ENCODE data around the gene CLEC6A.

CLEC6A gene

GRCh38 chr12:8452036-8452435 is 3.7 kb upstream of the CLEC6A start:
- no peak for DNase-seq (ENCODE audit: low read depth)
- no peak overlapping the region for H3K4me3 ChIP-seq (ENCODE audit: low read depth, low read length)
- TF ChIP-seq CTCF (IDR thresholded peaks at IDR 0.05; ENCODE audit: insufficient read depth, low read depth, low read length, missing control alignments), result no peak

GRCh38 chr12:8453021-8453513 is 2.7 kb upstream of the CLEC6A start:
- no peak for DNase-seq (ENCODE audit: low read depth)
- TF ChIP-seq CTCF (IDR thresholded peaks at IDR 0.05; ENCODE audit: insufficient read depth, low read depth, low read length, missing control alignments), result no peak

GRCh38 chr12:8453796-8454195 is 2.0 kb upstream of the CLEC6A start:
- TF ChIP-seq CTCF (IDR thresholded peaks at IDR 0.05; ENCODE audit: insufficient read depth, low read depth, low read length, missing control alignments), result no peak
- no peak overlapping the region for H3K4me3 ChIP-seq (ENCODE audit: low read depth, low read length)
- no peak for DNase-seq (ENCODE audit: low read depth)

More at GRCh38 chr12:8453021-8453513, 2.7 kb upstream of the CLEC6A start:
- H3K4me3 ChIP-seq (ENCODE audit: low read depth, low read length), result no peak overlapping the region

DNA sequence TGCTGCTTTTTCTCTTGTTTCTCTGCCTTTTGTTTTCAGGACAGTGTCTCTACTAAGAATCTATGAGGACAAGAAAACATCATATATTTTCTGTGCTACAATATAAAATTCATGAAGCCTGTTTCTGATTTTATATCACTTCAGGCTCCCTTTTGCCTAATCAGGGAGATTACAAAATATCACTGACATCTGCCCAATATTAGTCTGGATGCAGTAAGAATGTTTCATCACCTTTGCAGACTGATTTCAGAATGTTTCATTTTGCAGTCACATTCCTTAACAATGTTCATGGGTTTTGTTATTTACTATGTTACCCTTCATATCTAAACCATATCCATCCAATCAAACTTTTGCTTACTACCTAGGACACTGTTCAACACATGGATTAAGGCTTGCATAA is 491 bp upstream of the CLEC6A start:
- no peak for DNase-seq (ENCODE audit: low read depth)
- H3K4me3 ChIP-seq (ENCODE audit: low read depth, low read length), result no peak overlapping the region
- no peak for TF ChIP-seq CTCF (IDR thresholded peaks at IDR 0.05; ENCODE audit: insufficient read depth, low read depth, low read length, missing control alignments)

- H3K4me3 ChIP-seq (ENCODE audit: low read depth, low read length), result no peak overlapping the region
- DNase-seq (ENCODE audit: low read depth), result no peak
Measured at GRCh38 chr12:8461426-8461825, 5.7 kb downstream of the CLEC6A start.

GRCh38 chr12:8465301-8465996 is 9.7 kb downstream of the CLEC6A start:
- TF ChIP-seq CTCF (IDR thresholded peaks at IDR 0.05; ENCODE audit: insufficient read depth, low read depth, low read length, missing control alignments), result no peak
- H3K4me3 ChIP-seq (ENCODE audit: low read depth, low read length), result no peak overlapping the region
- no peak for DNase-seq (ENCODE audit: low read depth)

More at GRCh38 chr12:8461426-8461825, 5.7 kb downstream of the CLEC6A start:
- no peak for TF ChIP-seq CTCF (IDR thresholded peaks at IDR 0.05; ENCODE audit: insufficient read depth, low read depth, low read length, missing control alignments)

GRCh38 chr12:8466241-8466640 is 10.5 kb downstream of the CLEC6A start:
- no peak overlapping the region for H3K4me3 ChIP-seq (ENCODE audit: low read depth, low read length)
- no peak for DNase-seq (ENCODE audit: low read depth)
- TF ChIP-seq CTCF (IDR thresholded peaks at IDR 0.05; ENCODE audit: insufficient read depth, low read depth, low read length, missing control alignments), result no peak
